Measurements from ENCODE around the gene RPL29.
"Not testable (repeated sequence)": the region's sequence is repeated elsewhere in the genome, so short reads cannot be mapped to it uniquely, and the experiment has no call there.

The RPL29 gene

DNA sequence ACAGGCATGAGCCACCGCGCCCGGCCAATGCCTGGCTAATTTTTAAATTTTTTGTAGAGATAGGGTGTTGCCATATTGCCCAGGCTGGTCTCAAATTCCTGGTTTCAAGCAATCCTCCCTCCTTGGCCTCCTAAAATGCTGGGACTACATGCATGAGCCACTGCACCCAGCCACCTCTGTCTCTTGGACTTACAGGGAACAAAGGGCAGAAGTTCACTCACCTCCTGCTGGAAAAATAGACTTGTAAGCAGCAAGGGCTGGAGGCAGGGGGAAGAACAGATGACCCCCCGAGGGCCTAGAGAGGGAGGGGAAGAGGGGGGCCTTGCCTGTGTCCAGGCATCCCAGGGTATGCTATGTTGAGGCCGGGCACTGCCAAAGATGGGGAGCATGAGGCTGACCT lies 38.5 kb upstream of the RPL29 start:
- ATAC-seq, result no peak
- TF ChIP-seq ZNF70 (CRISPR knock-in tag; IDR thresholded peaks at IDR 0.05) (no peak), RARB (CRISPR knock-in tag; IDR thresholded peaks at IDR 0.05) (no peak), ESRRG (CRISPR knock-in tag; IDR thresholded peaks at IDR 0.05) (no peak), TSHZ2 (CRISPR knock-in tag; IDR thresholded peaks at IDR 0.05) (no peak), ARNTL (CRISPR knock-in tag; IDR thresholded peaks at IDR 0.05; ENCODE audit: borderline replicate concordance, low read depth) (no peak), CREB5 (CRISPR knock-in tag; IDR thresholded peaks at IDR 0.05; ENCODE audit: low read depth) (no peak), PATZ1 (CRISPR knock-in tag; IDR thresholded peaks at IDR 0.05; ENCODE audit: borderline replicate concordance) (no peak), ZNF8 (CRISPR knock-in tag; IDR thresholded peaks at IDR 0.05) (no peak), GLIS3 (CRISPR knock-in tag; IDR thresholded peaks at IDR 0.05) (no peak), BACH2 (CRISPR knock-in tag; IDR thresholded peaks at IDR 0.05; ENCODE audit: borderline replicate concordance) (no peak), SNAI2 (CRISPR knock-in tag; IDR thresholded peaks at IDR 0.05) (no peak)
- TF ChIP-seq, protein P1, sequence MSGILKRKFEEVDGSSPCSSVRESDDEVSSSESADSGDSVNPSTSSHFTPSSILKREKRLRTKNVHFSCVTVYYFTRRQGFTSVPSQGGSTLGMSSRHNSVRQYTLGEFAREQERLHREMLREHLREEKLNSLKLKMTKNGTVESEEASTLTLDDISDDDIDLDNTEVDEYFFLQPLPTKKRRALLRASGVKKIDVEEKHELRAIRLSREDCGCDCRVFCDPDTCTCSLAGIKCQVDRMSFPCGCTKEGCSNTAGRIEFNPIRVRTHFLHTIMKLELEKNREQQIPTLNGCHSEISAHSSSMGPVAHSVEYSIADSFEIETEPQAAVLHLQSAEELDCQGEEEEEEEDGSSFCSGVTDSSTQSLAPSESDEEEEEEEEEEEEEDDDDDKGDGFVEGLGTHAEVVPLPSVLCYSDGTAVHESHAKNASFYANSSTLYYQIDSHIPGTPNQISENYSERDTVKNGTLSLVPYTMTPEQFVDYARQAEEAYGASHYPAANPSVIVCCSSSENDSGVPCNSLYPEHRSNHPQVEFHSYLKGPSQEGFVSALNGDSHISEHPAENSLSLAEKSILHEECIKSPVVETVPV (CRISPR knock-in tag; IDR thresholded peaks at IDR 0.05), result no peak
- TF ChIP-seq, protein P2, sequence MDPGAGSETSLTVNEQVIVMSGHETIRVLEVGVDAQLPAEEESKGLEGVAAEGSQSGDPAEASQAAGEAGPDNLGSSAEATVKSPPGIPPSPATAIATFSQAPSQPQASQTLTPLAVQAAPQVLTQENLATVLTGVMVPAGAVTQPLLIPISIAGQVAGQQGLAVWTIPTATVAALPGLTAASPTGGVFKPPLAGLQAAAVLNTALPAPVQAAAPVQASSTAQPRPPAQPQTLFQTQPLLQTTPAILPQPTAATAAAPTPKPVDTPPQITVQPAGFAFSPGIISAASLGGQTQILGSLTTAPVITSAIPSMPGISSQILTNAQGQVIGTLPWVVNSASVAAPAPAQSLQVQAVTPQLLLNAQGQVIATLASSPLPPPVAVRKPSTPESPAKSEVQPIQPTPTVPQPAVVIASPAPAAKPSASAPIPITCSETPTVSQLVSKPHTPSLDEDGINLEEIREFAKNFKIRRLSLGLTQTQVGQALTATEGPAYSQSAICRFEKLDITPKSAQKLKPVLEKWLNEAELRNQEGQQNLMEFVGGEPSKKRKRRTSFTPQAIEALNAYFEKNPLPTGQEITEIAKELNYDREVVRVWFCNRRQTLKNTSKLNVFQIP (CRISPR knock-in tag; IDR thresholded peaks at IDR 0.05; ENCODE audit: borderline replicate concordance, low read depth), result no peak

DNA sequence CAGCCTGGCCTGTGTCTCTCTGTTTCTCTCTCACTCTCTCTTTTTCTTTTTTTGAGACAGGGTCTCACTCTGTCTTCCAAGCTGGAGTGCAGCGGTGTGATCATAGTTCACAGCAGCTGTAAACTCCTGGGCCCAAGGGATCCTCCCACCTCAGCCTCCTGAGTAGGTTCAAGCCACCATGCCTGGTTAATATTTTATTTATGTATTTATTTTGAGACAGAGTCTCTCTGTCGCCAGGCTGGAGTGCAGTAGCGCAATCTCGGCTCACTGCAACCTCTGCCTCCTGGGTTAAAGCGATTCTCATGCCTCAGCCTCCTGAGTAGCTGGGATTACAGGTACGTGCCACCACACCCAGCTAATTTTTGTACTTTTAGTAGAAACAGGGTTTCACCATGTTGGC lies 38.1 kb upstream of the RPL29 start:
- not testable (repeated sequence) for ATAC-seq

GRCh38 chr3:52032702-52033408 lies 37.2 kb upstream of the RPL29 start:
- ATAC-seq, result no peak; the same call in 2 of the 3 replicates
- TF ChIP-seq ISL1 (CRISPR knock-in tag; IDR thresholded peaks at IDR 0.05) (no peak), OSR1 (CRISPR knock-in tag; IDR thresholded peaks at IDR 0.05) (no peak), ZNF70 (CRISPR knock-in tag; IDR thresholded peaks at IDR 0.05) (no peak), GLIS3 (CRISPR knock-in tag; IDR thresholded peaks at IDR 0.05) (no peak), TSHZ2 (CRISPR knock-in tag; IDR thresholded peaks at IDR 0.05) (no peak), TCF4 (CRISPR knock-in tag; IDR thresholded peaks at IDR 0.05; ENCODE audit: borderline replicate concordance) (no peak), RARB (CRISPR knock-in tag; IDR thresholded peaks at IDR 0.05) (no peak), ZNF8 (CRISPR knock-in tag; IDR thresholded peaks at IDR 0.05) (no peak), ZNF565 (CRISPR knock-in tag; conservative IDR thresholded peaks at IDR 0.05; ENCODE audit: low read depth) (no peak), ARNTL (CRISPR knock-in tag; IDR thresholded peaks at IDR 0.05; ENCODE audit: borderline replicate concordance, low read depth) (no peak), ZFP3 (CRISPR knock-in tag; IDR thresholded peaks at IDR 0.05) (no peak), CSDC2 (CRISPR knock-in tag; IDR thresholded peaks at IDR 0.05) (no peak), TOX (CRISPR knock-in tag; IDR thresholded peaks at IDR 0.05; ENCODE audit: borderline replicate concordance) (no peak), CREB5 (CRISPR knock-in tag; IDR thresholded peaks at IDR 0.05; ENCODE audit: low read depth) (no peak), ZC3H10 (CRISPR knock-in tag; IDR thresholded peaks at IDR 0.05) (no peak), ESRRG (CRISPR knock-in tag; IDR thresholded peaks at IDR 0.05) (no peak), PPARA (CRISPR knock-in tag; IDR thresholded peaks at IDR 0.05; ENCODE audit: borderline replicate concordance) (no peak)
